Measurements from ENCODE around the gene IL13RA2. TPM values are rescaled to one million over a fixed set of nuclear protein-coding genes. Genes with fewer than 3 reads are reported as not detected.

IL13RA2 gene
- total RNA-seq (not detected), polyA plus RNA-seq (under 1 TPM in 1 of 2 donors, not detected in 1; 0.33 TPM)
- long read RNA-seq, donor 1: 0 reads
- long read RNA-seq, donor 2, partial matches to known transcripts: 12 of 16 reads
- long read RNA-seq, donor 2, other reads (novel, unspliced or antisense): 0 of 16 reads
- long read RNA-seq, donor 3: 0 reads

- Histone ChIP-seq H3K27ac (no peak within 1 kb of the TSS), H3K4me3 (no peak within 1 kb of the TSS), H3K4me1 (ENCODE audit: insufficient read depth) (no peaks in the 10 kb centered on the region), H3K27me3 (no peaks in the 10 kb centered on the region), H3K9me3 (no peaks in the 10 kb centered on the region), H3K36me3 (no peaks in the 10 kb centered on the region)
- no peak for TF ChIP-seq POLR2A (IDR thresholded peaks at IDR 0.05)
- no peak for TF ChIP-seq CTCF (IDR thresholded peaks at IDR 0.05)
- TF ChIP-seq EP300 (IDR thresholded peaks at IDR 0.05): no peak
- intact Hi-C loops (cut with DNase I): no loop called here
- no peak for DNase-seq
- 75 to 79% (median 77%) methylated on average over 11 of the region's 11 CpGs for WGBS, 3 donors
These were observed at the start of gene IL13RA2 for GRCh38 chrX:115017455-115017854. Gene IL13RA2, minus strand, starts transcription at chrX:115017616. Its CDS starts 347 bp downstream, at chrX:115017269.

- Histone ChIP-seq H3K27me3 (no peaks in the 10 kb centered on the region), H3K4me1 (ENCODE audit: insufficient read depth) (no peaks in the 10 kb centered on the region), H3K27ac (no peak overlapping the region), H3K9me3 (no peaks in the 10 kb centered on the region), H3K36me3 (no peaks in the 10 kb centered on the region), H3K4me3 (no peak overlapping the region)
- no peak for DNase-seq
- intact Hi-C loops (cut with DNase I): no loop called here
- TF ChIP-seq EP300 (IDR thresholded peaks at IDR 0.05) (no peak), CTCF (IDR thresholded peaks at IDR 0.05) (no peak), POLR2A (IDR thresholded peaks at IDR 0.05) (no peak)
These were observed 47.9 kb upstream of the IL13RA2 start for GRCh38 chrX:115065304-115065703.

GRCh38 chrX:115060013-115060412 is 42.6 kb upstream of the IL13RA2 start:
- Histone ChIP-seq H3K27me3 (no peaks in the 10 kb centered on the region), H3K4me3 (no peak overlapping the region), H3K36me3 (no peaks in the 10 kb centered on the region), H3K4me1 (ENCODE audit: insufficient read depth) (no peaks in the 10 kb centered on the region), H3K27ac (no peak overlapping the region), H3K9me3 (no peaks in the 10 kb centered on the region)
- 17 to 20% (median 17%) methylated on average over 2 of the region's 2 CpGs for WGBS, 3 donors
- DNase-seq: no peak
- no peak for TF ChIP-seq EP300 (IDR thresholded peaks at IDR 0.05)
- intact Hi-C loops (cut with DNase I): no loop called here

- H3K36me3 ChIP-seq: no peaks in the 10 kb centered on the region
- intact Hi-C loops (cut with DNase I): no loop called here
- no peaks in the 10 kb centered on the region for H3K27me3 ChIP-seq
- 34 to 42% (median 35%) methylated on average over 3 of the region's 3 CpGs for WGBS, 3 donors
- DNase-seq: no peak
- H3K4me3 ChIP-seq: no peak overlapping the region
- TF ChIP-seq POLR2A (IDR thresholded peaks at IDR 0.05) (no peak), CTCF (IDR thresholded peaks at IDR 0.05) (no peak), EP300 (IDR thresholded peaks at IDR 0.05) (no peak)
- no peak overlapping the region for H3K27ac ChIP-seq
- H3K9me3 ChIP-seq: no peaks in the 10 kb centered on the region
- no peaks in the 10 kb centered on the region for H3K4me1 ChIP-seq (ENCODE audit: insufficient read depth)
These were observed 40.9 kb upstream of the IL13RA2 start for GRCh38 chrX:115058276-115058675.

GRCh38 chrX:115054876-115055275 is 37.5 kb upstream of the IL13RA2 start:
- intact Hi-C loops (cut with DNase I): no loop called here
- Histone ChIP-seq H3K27ac (no peak overlapping the region), H3K36me3 (no peaks in the 10 kb centered on the region), H3K27me3 (no peaks in the 10 kb centered on the region), H3K4me3 (no peak overlapping the region), H3K4me1 (ENCODE audit: insufficient read depth) (no peaks in the 10 kb centered on the region), H3K9me3 (no peaks in the 10 kb centered on the region)
- no peak for DNase-seq
- 63 to 80% (median 76%) methylated on average over 3 of the region's 3 CpGs for WGBS, 3 donors
- TF ChIP-seq EP300 (IDR thresholded peaks at IDR 0.05) (no peak), POLR2A (IDR thresholded peaks at IDR 0.05) (no peak), CTCF (IDR thresholded peaks at IDR 0.05) (no peak)
